WERI-Rb-1 (cell line): ENCODE results near the gene PIP4P1.

Experiments used
- DNase-seq: peaks from one replicate; pipeline ENCODE4 v3.0.0-alpha.2; 2020
- H3K27ac ChIP-seq: fragments of 250-450 bp; sonication (Bioruptor Pico); 2 replicates; pipeline ENCODE4 v1.5.1; 2020; ENCODE audit warnings: mild to moderate bottlenecking, moderate library complexity
- H3K27me3 ChIP-seq: fragments of 250-450 bp; sonication (Bioruptor Pico); 2 replicates; pipeline ENCODE4 v1.5.1; 2021; ENCODE audit warnings: mild to moderate bottlenecking, low read depth, moderate library complexity; ENCODE audit not compliant: insufficient read depth, severe bottlenecking
- H3K36me3 ChIP-seq: fragments of 250-450 bp; sonication (Bioruptor Pico); 2 replicates; pipeline ENCODE4 v1.5.1; 2020; ENCODE audit warnings: mild to moderate bottlenecking, moderate library complexity
- H3K4me3 ChIP-seq: 2 replicates; pipeline ENCODE4 v1.5.1; 2011; ENCODE audit warnings: low read depth, mild to moderate bottlenecking, control low read depth, low read length
- H3K9me3 ChIP-seq: fragments of 250-450 bp; sonication (Bioruptor Pico); 2 replicates; pipeline ENCODE4 v1.5.1; 2021; ENCODE audit warnings: mild to moderate bottlenecking, moderate library complexity; ENCODE audit not compliant: severe bottlenecking
- TF ChIP-seq, protein P1 (sequence below): IDR thresholded peaks from 2 replicates; pipeline ENCODE4 v1.5.1; 2011; ENCODE audit warnings: low read depth, mild to moderate bottlenecking, control low read depth, inconsistent platforms, low read length

The PIP4P1 gene

GRCh38 chr14:20469890-20470602, 8.8 kb upstream of the PIP4P1 start:
- no peaks in the 10 kb centered on the region for H3K27me3 ChIP-seq
- H3K36me3 ChIP-seq = peaks cover 25% of the 10 kb centered on the region
- TF ChIP-seq, protein P1, sequence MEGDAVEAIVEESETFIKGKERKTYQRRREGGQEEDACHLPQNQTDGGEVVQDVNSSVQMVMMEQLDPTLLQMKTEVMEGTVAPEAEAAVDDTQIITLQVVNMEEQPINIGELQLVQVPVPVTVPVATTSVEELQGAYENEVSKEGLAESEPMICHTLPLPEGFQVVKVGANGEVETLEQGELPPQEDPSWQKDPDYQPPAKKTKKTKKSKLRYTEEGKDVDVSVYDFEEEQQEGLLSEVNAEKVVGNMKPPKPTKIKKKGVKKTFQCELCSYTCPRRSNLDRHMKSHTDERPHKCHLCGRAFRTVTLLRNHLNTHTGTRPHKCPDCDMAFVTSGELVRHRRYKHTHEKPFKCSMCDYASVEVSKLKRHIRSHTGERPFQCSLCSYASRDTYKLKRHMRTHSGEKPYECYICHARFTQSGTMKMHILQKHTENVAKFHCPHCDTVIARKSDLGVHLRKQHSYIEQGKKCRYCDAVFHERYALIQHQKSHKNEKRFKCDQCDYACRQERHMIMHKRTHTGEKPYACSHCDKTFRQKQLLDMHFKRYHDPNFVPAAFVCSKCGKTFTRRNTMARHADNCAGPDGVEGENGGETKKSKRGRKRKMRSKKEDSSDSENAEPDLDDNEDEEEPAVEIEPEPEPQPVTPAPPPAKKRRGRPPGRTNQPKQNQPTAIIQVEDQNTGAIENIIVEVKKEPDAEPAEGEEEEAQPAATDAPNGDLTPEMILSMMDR = no peak
- peak; percentile 11 for DNase-seq
- H3K4me3 ChIP-seq = peak overlapping the region; percentile 74
- no peak overlapping the region; the same call in 1 of the 2 replicates for H3K27ac ChIP-seq
- no peaks in the 10 kb centered on the region for H3K9me3 ChIP-seq

GRCh38 chr14:20469242-20469889, 8.1 kb upstream of the PIP4P1 start, which contains the start of gene PNP:
PNP (plus strand) TSS chr14:20469406; CDS start chr14:20469525, 119 bp downstream.
- H3K27ac ChIP-seq = peak within 1 kb of the TSS; percentile 59
- H3K27me3 ChIP-seq = no peaks in the 10 kb centered on the region
- no peaks in the 10 kb centered on the region for H3K9me3 ChIP-seq
- TF ChIP-seq, protein P1 = no peak
- peaks cover 19% of the 10 kb centered on the region for H3K36me3 ChIP-seq
- H3K4me3 ChIP-seq = peak within 1 kb of the TSS; percentile 74
- peak; percentile 93 for DNase-seq

DNA sequence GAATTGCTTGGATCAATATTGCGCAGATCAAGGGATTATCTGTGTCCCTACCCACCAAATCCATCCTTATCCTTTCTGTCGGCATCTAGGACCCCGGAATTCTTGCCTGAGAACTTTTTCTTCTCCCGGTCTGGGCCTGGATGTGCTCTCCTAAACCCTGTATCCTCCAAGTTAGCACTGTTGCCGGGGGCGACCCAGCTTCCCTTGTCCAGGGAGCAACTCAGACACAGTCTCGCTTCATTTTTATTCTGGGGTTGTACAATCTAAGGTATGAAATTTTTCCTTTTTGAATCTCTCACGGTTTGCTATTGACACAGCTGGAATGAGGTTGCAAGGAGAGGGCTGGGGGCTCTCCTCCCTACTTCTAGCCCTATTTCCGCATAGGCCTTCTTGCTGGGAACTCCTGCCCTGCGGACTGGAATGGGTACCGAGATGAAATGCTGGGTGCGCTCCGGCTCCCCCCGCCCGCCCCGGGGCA, 7.6 kb upstream of the PIP4P1 start:
- peak overlapping the region; percentile 39 for H3K27ac ChIP-seq

DNA sequence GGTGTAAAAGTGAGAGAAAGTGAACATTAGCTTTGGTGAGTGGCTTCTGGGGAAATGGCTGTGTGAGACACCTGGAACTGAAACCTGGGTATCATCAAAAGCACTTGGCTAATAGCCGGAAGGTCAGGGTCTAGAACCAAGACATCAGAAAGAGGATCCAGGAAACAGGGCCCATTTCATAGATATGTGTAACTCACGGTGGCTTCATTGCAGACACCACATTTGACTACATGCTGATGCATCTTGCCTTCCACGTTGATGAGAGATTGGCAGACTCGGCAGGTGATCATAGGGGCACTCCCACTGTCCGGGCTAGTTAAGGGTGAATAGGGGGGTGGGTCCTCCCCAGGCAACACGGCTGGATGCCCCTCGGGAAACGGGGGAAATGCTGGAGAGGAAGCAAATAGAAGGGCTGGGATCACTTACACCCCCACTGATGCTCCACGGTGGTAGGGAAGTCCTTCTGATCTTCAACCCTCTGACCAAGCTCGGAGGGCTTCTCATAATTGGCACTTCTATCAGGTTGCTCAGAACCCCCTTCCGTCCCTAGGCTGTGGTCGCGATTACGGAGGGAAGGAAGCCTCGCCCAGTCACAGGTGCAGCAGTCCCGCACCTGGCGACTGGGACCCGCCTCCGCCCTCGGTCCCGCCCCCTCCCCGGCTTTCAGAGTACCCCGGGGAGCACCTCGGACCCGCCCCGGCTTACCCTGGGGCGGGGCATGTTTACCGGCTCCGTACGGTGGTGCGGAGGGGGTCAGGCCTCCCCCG, 593 bp downstream of the PIP4P1 start:
- peak overlapping the region; percentile 91 for H3K27ac ChIP-seq
- TF ChIP-seq, protein P1 = no peak
- H3K27me3 ChIP-seq = no peaks in the 10 kb centered on the region
- H3K4me3 ChIP-seq = peak overlapping the region; percentile 80
- no peaks in the 10 kb centered on the region for H3K9me3 ChIP-seq
- DNase-seq = peak; percentile 49
- peaks cover 50% of the 10 kb centered on the region for H3K36me3 ChIP-seq

More for the DNA sequence above, 7.6 kb upstream of the PIP4P1 start:
- Histone ChIP-seq H3K9me3 (no peaks in the 10 kb centered on the region), H3K36me3 (peaks cover 13% of the 10 kb centered on the region), H3K27me3 (no peaks in the 10 kb centered on the region), H3K4me3 (peak overlapping the region; percentile 74)
- no peak for DNase-seq
- TF ChIP-seq, protein P1 = no peak

DNA sequence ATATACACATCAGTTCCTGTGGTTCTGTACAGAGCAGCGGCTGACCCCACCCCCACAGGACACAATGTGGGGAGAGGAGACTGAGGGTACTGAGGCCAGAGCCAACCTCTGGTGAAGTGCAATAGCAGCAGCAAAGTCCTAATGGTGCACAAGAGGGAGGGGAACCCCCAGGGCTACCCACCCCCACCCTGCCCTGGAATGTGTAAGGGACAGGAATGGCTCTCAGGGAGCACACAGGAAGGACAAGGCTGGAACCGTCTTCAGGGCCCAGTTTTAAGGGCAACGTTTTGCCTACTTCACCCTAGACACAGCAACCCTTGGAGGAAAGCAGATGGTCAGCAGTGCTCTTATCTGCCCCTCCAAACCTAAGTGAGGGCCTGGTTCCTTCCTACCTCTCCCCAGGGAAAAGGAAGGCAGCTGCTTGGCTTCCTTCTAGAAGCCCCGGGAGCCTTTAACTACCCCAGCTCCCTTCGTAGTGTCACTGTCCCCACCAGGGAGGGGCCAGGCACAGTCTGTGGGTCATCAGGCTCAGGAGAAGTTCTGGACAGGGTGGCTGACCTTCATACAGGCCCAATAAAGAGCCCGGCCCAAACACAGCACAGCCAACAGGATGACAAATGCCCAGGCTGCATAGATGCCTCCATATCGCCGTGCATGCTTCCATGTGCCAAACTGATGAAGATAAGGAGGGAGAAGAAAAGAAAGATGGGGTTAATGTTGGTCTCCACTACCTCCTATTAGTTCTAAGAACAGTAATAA, 3.0 kb downstream of the PIP4P1 start:
- Histone ChIP-seq H3K27me3 (no peaks in the 10 kb centered on the region), H3K27ac (no peak overlapping the region), H3K9me3 (no peaks in the 10 kb centered on the region), H3K4me3 (no peak overlapping the region), H3K36me3 (peaks cover 56% of the 10 kb centered on the region)
- no peak for DNase-seq
- TF ChIP-seq, protein P1 = no peak
